Neuronal stem cell (in vitro differentiated cells): ENCODE measurements around the gene SPECC1L.
A peak's percentile ranks its signal among the peaks of the same experiment; 100 is the strongest.
"Not testable (repeated sequence)": the region's sequence is repeated elsewhere in the genome, so short reads cannot be mapped to it uniquely, and the experiment has no call there.

ENCODE experiments used
- DNase-seq: peaks from one replicate; pipeline ENCODE4 v3.0.0-alpha.2; 2013; ENCODE audit warnings: low spot score
- H2AFZ ChIP-seq: one replicate; pipeline ENCODE4 v1.6.1; 2013; ENCODE audit warnings: mild to moderate bottlenecking, low read length, inconsistent platforms
- H2AK5ac ChIP-seq: 2 replicates; pipeline ENCODE4 v1.6.1; 2013; ENCODE audit warnings: low read depth, mild to moderate bottlenecking, inconsistent platforms, low read length, moderate library complexity, mixed read lengths
- H2BK120ac ChIP-seq: 2 replicates; pipeline ENCODE4 v1.6.1; 2013; ENCODE audit warnings: low read depth, mild to moderate bottlenecking, inconsistent platforms, low read length, moderate library complexity, mixed read lengths
- H2BK12ac ChIP-seq: one replicate; pipeline ENCODE4 v1.6.1; 2013; ENCODE audit warnings: low read length, inconsistent platforms
- H2BK15ac ChIP-seq: 2 replicates; pipeline ENCODE4 v1.6.1; 2013; ENCODE audit warnings: mild to moderate bottlenecking, low read length, inconsistent platforms, mixed read lengths
- H2BK5ac ChIP-seq: one replicate; pipeline ENCODE4 v1.6.1; 2013; ENCODE audit warnings: inconsistent platforms, mild to moderate bottlenecking, low read length, moderate library complexity
- H3K14ac ChIP-seq: one replicate; pipeline ENCODE4 v1.6.1; 2013; ENCODE audit warnings: low read length, inconsistent platforms
- H3K18ac ChIP-seq: 2 replicates; pipeline ENCODE4 v1.6.1; 2013; ENCODE audit warnings: low read length, inconsistent platforms
- H3K23ac ChIP-seq: 2 replicates; pipeline ENCODE4 v1.6.1; 2013; ENCODE audit warnings: low read depth, mild to moderate bottlenecking, mixed read lengths, low read length, inconsistent platforms; ENCODE audit not compliant: poor library complexity
- H3K27ac ChIP-seq: replicated peaks from 3 replicates; pipeline ENCODE4 v1.5.1; 2013; ENCODE audit warnings: low read length, inconsistent platforms
- H3K27me3 ChIP-seq, 3 experiments: 2 replicates each; pipeline ENCODE4 v1.6.1; 2013; ENCODE audit warnings: low read length in 3 of 3, mild to moderate bottlenecking in 2 of 3, inconsistent platforms in 1 of 3, low read depth in 1 of 3, mixed read lengths in 1 of 3, moderate library complexity in 1 of 3; ENCODE audit not compliant: control insufficient read depth in 3 of 3, insufficient read depth in 3 of 3
- H3K36me3 ChIP-seq, 2 donors: replicated peaks in 1 of 2; 2 replicates each; pipeline ENCODE4 v1.6.1; 2013; ENCODE audit warnings: low read length in 2 of 2; ENCODE audit not compliant: control insufficient read depth in 2 of 2, insufficient read depth in 2 of 2
- H3K4ac ChIP-seq: 2 replicates; pipeline ENCODE4 v1.6.1; 2013; ENCODE audit warnings: inconsistent platforms, mild to moderate bottlenecking, low read length, moderate library complexity
- H3K4me1 ChIP-seq, 2 donors: 1 replicate in 1 of 2; 2 replicates in 1 of 2; pipeline ENCODE4 v1.6.1; 2013; ENCODE audit warnings: low read length in 2 of 2, low read depth in 1 of 2; ENCODE audit not compliant: control insufficient read depth in 2 of 2, insufficient read depth in 1 of 2
- H3K4me2 ChIP-seq: one replicate; pipeline ENCODE4 v1.6.1; 2013; ENCODE audit warnings: mild to moderate bottlenecking, low read length, inconsistent platforms; ENCODE audit not compliant: insufficient read depth, poor library complexity, severe bottlenecking
- H3K4me3 ChIP-seq, 2 donors: 2 replicates each; pipeline ENCODE4 v1.5.1; 2013; ENCODE audit warnings: low read length in 2 of 2, mild to moderate bottlenecking in 2 of 2, inconsistent platforms in 1 of 2, moderate library complexity in 1 of 2
- H3K79me1 ChIP-seq: one replicate; pipeline ENCODE4 v1.6.1; 2013; ENCODE audit warnings: low read depth, mild to moderate bottlenecking, inconsistent platforms, low read length, moderate library complexity
- H3K9ac ChIP-seq: one replicate; pipeline ENCODE4 v1.6.1; 2013; ENCODE audit warnings: mild to moderate bottlenecking, low read depth, low read length, inconsistent platforms; ENCODE audit not compliant: poor library complexity
- H3K9me3 ChIP-seq, 2 donors: replicated peaks in 1 of 2; 2 replicates each; pipeline versions ENCODE3 to v1.6.1; 2013; ENCODE audit warnings: low read length in 2 of 2, mild to moderate bottlenecking in 2 of 2, inconsistent platforms in 1 of 2, low read depth in 1 of 2, mixed read lengths in 1 of 2, moderate library complexity in 1 of 2; ENCODE audit not compliant: control insufficient read depth in 2 of 2, insufficient read depth in 1 of 2
- H4K8ac ChIP-seq: one replicate; pipeline ENCODE4 v1.6.1; 2013; ENCODE audit warnings: low read depth, mild to moderate bottlenecking, inconsistent platforms, low read length, moderate library complexity
- H4K91ac ChIP-seq: one replicate; pipeline ENCODE4 v1.6.1; 2013; ENCODE audit warnings: low read length, low read depth, mild to moderate bottlenecking, inconsistent platforms; ENCODE audit not compliant: poor library complexity
- WGBS, 2 donors: extraction: QIAGEN DNeasy Blood & Tissue Kit; methylation state at CpG; one replicate each; pipeline ENCODE4 v1.1.7; 2013; ENCODE audit warnings: missing lambda C conversion rate in 2 of 2, mixed read lengths in 1 of 2; ENCODE audit not compliant: insufficient read length in 2 of 2, insufficient replicate concordance in 1 of 2; ENCODE audit errors: extremely low coverage in 2 of 2; 5-methylcytosine and 5-hydroxymethylcytosine counted together

Gene SPECC1L

DNA sequence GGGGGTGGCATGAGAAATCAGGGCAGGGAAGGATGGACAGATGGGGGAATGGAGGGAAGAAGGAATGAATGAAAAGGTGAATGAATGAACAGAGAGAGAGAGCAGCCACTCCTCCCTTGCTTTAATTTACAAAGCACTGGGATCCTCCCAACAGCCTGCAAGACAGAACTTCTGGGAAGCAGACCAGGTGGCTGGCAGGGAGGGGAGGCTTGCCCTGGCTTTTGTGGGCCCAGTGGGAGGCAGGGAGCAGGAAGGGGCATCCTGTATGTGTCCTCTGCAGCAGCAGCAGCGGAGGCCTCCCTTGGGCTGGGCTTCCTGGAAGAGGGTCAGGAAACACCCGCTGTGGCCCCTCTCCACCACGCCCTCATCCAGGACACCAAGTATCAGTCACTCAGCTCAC lies 27.2 kb upstream of the SPECC1L start:
- H2AFZ ChIP-seq = peak overlapping the region; percentile 100
- H3K4me2 ChIP-seq, H4K91ac ChIP-seq, H3K4ac ChIP-seq, H3K9ac ChIP-seq, H2BK15ac ChIP-seq, H2BK12ac ChIP-seq, H3K79me1 ChIP-seq, H3K27ac ChIP-seq, H3K27me3 ChIP-seq, H3K23ac ChIP-seq, H3K4me3 ChIP-seq, H2BK120ac ChIP-seq, H2BK5ac ChIP-seq, H3K36me3 ChIP-seq, DNase-seq, H4K8ac ChIP-seq, H2AK5ac ChIP-seq, H3K14ac ChIP-seq, H3K9me3 ChIP-seq: not testable (repeated sequence)
- H3K4me1 ChIP-seq = peaks cover 7 to 18% of the 10 kb centered on the region in 2 donors
- WGBS, 2 donors = no CpG with 5 or more reads among the region's 3 CpGs
- peak overlapping the region; percentile 38 for H3K18ac ChIP-seq

DNA sequence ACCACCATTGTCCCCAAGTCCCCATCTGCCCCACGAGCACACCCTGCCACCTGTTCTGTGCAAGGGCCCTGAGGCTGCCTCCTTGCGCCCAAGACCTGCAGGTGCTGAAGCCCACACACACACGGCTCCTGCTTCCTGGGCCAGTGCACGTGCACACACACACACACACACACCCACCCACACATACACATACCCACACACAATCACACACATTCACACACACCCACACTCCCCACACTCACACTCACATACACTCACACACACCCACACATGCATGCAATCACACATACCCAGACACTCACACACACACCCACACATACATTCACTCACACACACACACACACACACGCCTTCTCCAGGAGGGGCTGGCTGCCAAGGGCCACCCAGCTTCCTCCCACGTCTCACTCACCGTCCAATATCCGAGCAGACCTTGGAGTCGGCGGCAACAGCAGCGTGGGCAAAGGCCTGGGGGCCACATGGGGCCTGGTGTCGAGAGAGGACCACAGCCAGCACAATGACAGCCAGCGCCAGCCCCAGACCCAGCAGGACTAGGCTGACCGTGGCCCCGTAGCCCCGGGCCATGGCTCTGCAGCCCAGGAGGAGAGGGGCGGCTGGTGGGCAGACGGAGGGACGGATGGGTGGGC lies 26.4 kb upstream of the SPECC1L start:
- Histone ChIP-seq H3K79me1 (no peaks in the 10 kb centered on the region), H4K91ac (no peak overlapping the region), H3K14ac (no peak overlapping the region), H3K18ac (peak overlapping the region; percentile 8), H3K4me2 (no peak overlapping the region), H3K23ac (no peak overlapping the region), H3K9ac (peak overlapping the region; percentile 70), H3K36me3 (no peaks in the 10 kb centered on the region), H3K27ac (no peak overlapping the region), H2AK5ac (no peak overlapping the region), H3K4me1 (peaks cover 7 to 18% of the 10 kb centered on the region in 2 donors), H2BK12ac (peak overlapping the region; percentile 90), H2BK5ac (no peak overlapping the region), H3K27me3 (no peaks in the 10 kb centered on the region), H3K4me3 (peak overlapping the region in 1 of 2 donors; percentile 46), H4K8ac (peak overlapping the region; percentile 43), H2AFZ (no peak overlapping the region), H3K9me3 (no peaks in the 10 kb centered on the region), H2BK120ac (no peak overlapping the region), H3K4ac (no peak overlapping the region), H2BK15ac (no peak overlapping the region)
- DNase-seq = no peak
- WGBS, 2 donors = 100% methylated on average over 1 of the region's 19 CpGs; no CpG with 5 or more reads in 1 of the 2 donors

DNA sequence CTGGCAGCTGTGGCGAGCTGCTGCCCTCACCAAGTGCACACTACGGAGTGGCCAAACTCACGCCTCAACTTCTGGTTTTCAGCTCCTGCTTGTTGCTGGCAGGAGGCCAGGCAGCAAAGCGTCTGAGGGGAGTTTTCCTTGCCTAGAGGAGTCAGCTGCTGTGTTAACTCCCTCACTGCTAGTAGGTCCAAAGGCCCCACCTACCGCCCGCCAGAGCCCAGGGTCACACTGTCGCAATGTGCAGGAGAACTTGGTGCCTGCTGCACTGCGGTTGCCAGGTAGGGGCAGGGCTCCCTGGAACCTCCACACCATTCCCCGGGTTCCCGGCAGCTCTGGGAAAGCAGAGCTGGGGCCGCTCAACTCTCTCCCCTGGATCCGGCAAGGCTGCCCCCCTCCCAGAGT lies 25.6 kb upstream of the SPECC1L start, which contains the start of gene GGT5:
Gene GGT5, minus strand, starts transcription at position 53 of the 402 bp plus-strand sequence. CDS start 357 bp downstream, outside the sequence.
- H3K9me3 ChIP-seq, H3K36me3 ChIP-seq, H3K4ac ChIP-seq, H2AK5ac ChIP-seq, DNase-seq, H3K27ac ChIP-seq, H2BK120ac ChIP-seq, H3K14ac ChIP-seq, H4K91ac ChIP-seq, H2BK5ac ChIP-seq, H2BK15ac ChIP-seq, H2AFZ ChIP-seq, H3K23ac ChIP-seq, H3K79me1 ChIP-seq, H3K27me3 ChIP-seq, H3K4me2 ChIP-seq: not testable (repeated sequence)
- Histone ChIP-seq H3K4me3 (peak within 1 kb of the TSS in 1 of 2 donors; percentile 46), H4K8ac (peak within 1 kb of the TSS; percentile 43), H2BK12ac (peak within 1 kb of the TSS; percentile 90), H3K18ac (peak within 1 kb of the TSS; percentile 8), H3K4me1 (peaks cover 7 to 18% of the 10 kb centered on the region in 2 donors), H3K9ac (peak within 1 kb of the TSS; percentile 70)
- WGBS, 2 donors = no CpG with 5 or more reads among the region's 12 CpGs

- H3K36me3 ChIP-seq, H2BK5ac ChIP-seq, H3K9ac ChIP-seq, DNase-seq, H3K18ac ChIP-seq, H3K4me2 ChIP-seq, H3K23ac ChIP-seq, H3K14ac ChIP-seq, H2AFZ ChIP-seq, H3K4me3 ChIP-seq, H3K79me1 ChIP-seq, H3K27ac ChIP-seq, H2BK120ac ChIP-seq, H2BK12ac ChIP-seq, H3K9me3 ChIP-seq, H2AK5ac ChIP-seq, H4K8ac ChIP-seq, H2BK15ac ChIP-seq, H3K4ac ChIP-seq, H4K91ac ChIP-seq, H3K27me3 ChIP-seq: not testable (repeated sequence)
- peaks cover 7 to 18% of the 10 kb centered on the region in 2 donors for H3K4me1 ChIP-seq
- no CpG with 5 or more reads among the region's 18 CpGs for WGBS, 2 donors
These were observed 24.8 kb upstream of the SPECC1L start for GRCh38 chr22:24245584-24246561.
